ENCODE results near the gene WDR76.

- TF ChIP-seq CTCF (IDR thresholded peaks at IDR 0.05 in 8 of 11, conservative IDR thresholded peaks at IDR 0.05 in 3 of 11) (no peak), POLR2A (IDR thresholded peaks at IDR 0.05) (no peak), POLR2AphosphoS5 (IDR thresholded peaks at IDR 0.05) (no peak)
Measured at GRCh38 chr15:43854801-43855200, 28.0 kb downstream of the WDR76 start.

Data from spleen (tissue), 7 donors.